Trophoblast cell (in vitro differentiated cells and primary cell): ENCODE results near the gene BICD1.
"Not testable (repeated sequence)": the region's sequence is repeated elsewhere in the genome, so short reads cannot be mapped to it uniquely, and the experiment has no call there.

Experiments
- DNase-seq, 2 donors: peaks; one replicate each; pipeline ENCODE4 v3.0.0-alpha.2; 2016
- H2AFZ ChIP-seq: 2 replicates; pipeline ENCODE4 v1.6.1; 2013; ENCODE audit warnings: low read length, moderate library complexity, mild to moderate bottlenecking; ENCODE audit not compliant: insufficient read depth, poor library complexity
- H2AK5ac ChIP-seq: 2 replicates; pipeline ENCODE4 v1.6.1; 2013; ENCODE audit warnings: mild to moderate bottlenecking, low read length
- H2BK120ac ChIP-seq: 2 replicates; pipeline ENCODE4 v1.6.1; 2013; ENCODE audit warnings: low read length, mild to moderate bottlenecking, moderate library complexity; ENCODE audit not compliant: insufficient read depth, poor library complexity
- H2BK12ac ChIP-seq: 2 replicates; pipeline ENCODE4 v1.6.1; 2013; ENCODE audit warnings: mild to moderate bottlenecking, low read length, moderate library complexity
- H2BK5ac ChIP-seq: 2 replicates; pipeline ENCODE4 v1.6.1; 2013; ENCODE audit warnings: low read length, low read depth, moderate library complexity, mild to moderate bottlenecking; ENCODE audit not compliant: poor library complexity
- H3K14ac ChIP-seq: 2 replicates; pipeline ENCODE4 v1.6.1; 2013; ENCODE audit warnings: mild to moderate bottlenecking, low read length
- H3K18ac ChIP-seq: 2 replicates; pipeline ENCODE4 v1.6.1; 2013; ENCODE audit warnings: mild to moderate bottlenecking, low read length
- H3K23ac ChIP-seq: 2 replicates; pipeline ENCODE4 v1.6.1; 2013; ENCODE audit warnings: low read length
- H3K27ac ChIP-seq: 2 replicates; pipeline ENCODE4 v1.5.1; 2013; ENCODE audit warnings: low read depth, mild to moderate bottlenecking, inconsistent platforms, low read length, moderate library complexity
- H3K27me3 ChIP-seq: 2 replicates; pipeline ENCODE4 v1.6.1; 2013; ENCODE audit warnings: inconsistent platforms, mild to moderate bottlenecking, low read length, moderate library complexity; ENCODE audit not compliant: insufficient read depth
- H3K36me3 ChIP-seq, 2 experiments: 1 replicate in 1 of 2; 2 replicates in 1 of 2; pipeline ENCODE4 v1.6.1; 2013; ENCODE audit warnings: low read length in 2 of 2, mild to moderate bottlenecking in 2 of 2, moderate library complexity in 1 of 2; ENCODE audit not compliant: insufficient read depth in 2 of 2, control insufficient read depth in 1 of 2
- H3K4ac ChIP-seq: 2 replicates; pipeline ENCODE4 v1.6.1; 2013; ENCODE audit warnings: low read depth, mild to moderate bottlenecking, low read length, moderate library complexity
- H3K4me1 ChIP-seq, 2 experiments: 1 replicate in 1 of 2; 2 replicates in 1 of 2; pipeline ENCODE4 v1.6.1; 2013; ENCODE audit warnings: low read length in 2 of 2, mild to moderate bottlenecking in 2 of 2, moderate library complexity in 1 of 2; ENCODE audit not compliant: insufficient read depth in 2 of 2, control insufficient read depth in 1 of 2
- H3K4me2 ChIP-seq: 2 replicates; pipeline ENCODE4 v1.6.1; 2013; ENCODE audit warnings: inconsistent platforms, mild to moderate bottlenecking, low read length, moderate library complexity
- H3K4me3 ChIP-seq: 2 replicates; pipeline ENCODE4 v1.5.1; 2013; ENCODE audit warnings: mild to moderate bottlenecking, low read depth, low read length, inconsistent platforms
- H3K79me1 ChIP-seq: one replicate; pipeline ENCODE4 v1.6.1; 2013; ENCODE audit warnings: low read length
- H3K79me2 ChIP-seq: 2 replicates; pipeline ENCODE4 v1.6.1; 2013; ENCODE audit warnings: low read length, mild to moderate bottlenecking; ENCODE audit not compliant: control insufficient read depth, insufficient read depth, poor library complexity
- H3K9ac ChIP-seq: 2 replicates; pipeline ENCODE4 v1.6.1; 2013; ENCODE audit warnings: mild to moderate bottlenecking, low read length
- H3K9me3 ChIP-seq: 2 replicates; pipeline ENCODE4 v1.6.1; 2013; ENCODE audit warnings: low read depth, mild to moderate bottlenecking, control low read depth, inconsistent platforms, low read length; ENCODE audit not compliant: insufficient read depth
- H4K12ac ChIP-seq: 2 replicates; pipeline ENCODE4 v1.6.1; 2013; ENCODE audit warnings: low read depth, mild to moderate bottlenecking, low read length, moderate library complexity
- H4K8ac ChIP-seq: 2 replicates; pipeline ENCODE4 v1.6.1; 2013; ENCODE audit warnings: low read depth, mild to moderate bottlenecking, low read length, moderate library complexity
- H4K91ac ChIP-seq: one replicate; pipeline ENCODE4 v1.6.1; 2013; ENCODE audit warnings: low read depth, mild to moderate bottlenecking, low read length, moderate library complexity
- WGBS: extraction: QIAGEN DNeasy Blood & Tissue Kit; methylation state at CpG from one replicate; pipeline ENCODE4 v1.1.7; 2013; ENCODE audit warnings: missing lambda C conversion rate; ENCODE audit not compliant: insufficient read length, insufficient coverage; ENCODE audit errors: extremely low coverage; 5-methylcytosine and 5-hydroxymethylcytosine counted together

BICD1 gene

GRCh38 chr12:32183650-32184049 lies 77.0 kb downstream of the BICD1 start:
- H4K12ac ChIP-seq: no peak overlapping the region
- H3K4me2 ChIP-seq: no peak overlapping the region
- H3K23ac ChIP-seq: no peak overlapping the region
- H2BK12ac ChIP-seq: no peak overlapping the region
- H3K27me3 ChIP-seq: no peaks in the 10 kb centered on the region
- no peak overlapping the region for H3K4ac ChIP-seq
- H4K8ac ChIP-seq: no peak overlapping the region
- no peak overlapping the region for H4K91ac ChIP-seq
- peak; percentile 14 to 44 for DNase-seq
- no CpG with 5 or more reads among the region's 1 CpG for WGBS
- no peak overlapping the region for H3K27ac ChIP-seq
- peaks cover 4% of the 10 kb centered on the region in 2 experiments for H3K4me1 ChIP-seq
- H3K79me1 ChIP-seq: no peaks in the 10 kb centered on the region
- no peak overlapping the region for H2AK5ac ChIP-seq
- no peak overlapping the region for H2AFZ ChIP-seq
- H3K36me3 ChIP-seq: no peaks in the 10 kb centered on the region
- H3K18ac ChIP-seq: no peak overlapping the region
- no peak overlapping the region for H3K4me3 ChIP-seq
- no peak overlapping the region for H2BK120ac ChIP-seq
- no peaks in the 10 kb centered on the region for H3K79me2 ChIP-seq
- H2BK5ac ChIP-seq: no peak overlapping the region
- no peak overlapping the region for H3K14ac ChIP-seq
- no peak overlapping the region for H3K9ac ChIP-seq
- no peaks in the 10 kb centered on the region for H3K9me3 ChIP-seq

- not testable (repeated sequence) for H3K9me3 ChIP-seq, H2BK5ac ChIP-seq, H3K4me1 ChIP-seq, H4K8ac ChIP-seq, H2AFZ ChIP-seq, H3K4me3 ChIP-seq, H2BK12ac ChIP-seq, H3K4ac ChIP-seq, H3K9ac ChIP-seq, H4K91ac ChIP-seq, H3K18ac ChIP-seq, H3K79me1 ChIP-seq, H2BK120ac ChIP-seq, H3K36me3 ChIP-seq, DNase-seq, H3K23ac ChIP-seq, H3K79me2 ChIP-seq, H3K27me3 ChIP-seq, H4K12ac ChIP-seq, H3K4me2 ChIP-seq, H3K14ac ChIP-seq, H2AK5ac ChIP-seq, H3K27ac ChIP-seq
- no CpG with 5 or more reads among the region's 8 CpGs for WGBS
These were observed 80.5 kb downstream of the BICD1 start for GRCh38 chr12:32187127-32187526.

GRCh38 chr12:32191445-32191844 lies 84.8 kb downstream of the BICD1 start:
- Histone ChIP-seq H3K23ac (no peak overlapping the region), H2BK120ac (no peak overlapping the region), H4K12ac (no peak overlapping the region), H3K27ac (no peak overlapping the region), H3K4me1 (no peaks in the 10 kb centered on the region), H2BK5ac (no peak overlapping the region), H3K4ac (no peak overlapping the region), H3K14ac (no peak overlapping the region), H3K4me2 (no peak overlapping the region), H3K36me3 (no peaks in the 10 kb centered on the region), H4K91ac (no peak overlapping the region), H2AFZ (no peak overlapping the region), H2AK5ac (no peak overlapping the region), H3K18ac (no peak overlapping the region), H3K9ac (no peak overlapping the region), H3K79me1 (no peaks in the 10 kb centered on the region), H3K4me3 (no peak overlapping the region), H3K9me3 (no peaks in the 10 kb centered on the region), H3K79me2 (no peaks in the 10 kb centered on the region), H2BK12ac (no peak overlapping the region), H4K8ac (no peak overlapping the region), H3K27me3 (no peaks in the 10 kb centered on the region)
- no CpG with 5 or more reads among the region's 3 CpGs for WGBS
- DNase-seq: no peak

- Histone ChIP-seq H3K9ac (no peak overlapping the region), H2BK12ac (no peak overlapping the region), H3K36me3 (no peaks in the 10 kb centered on the region), H2BK120ac (no peak overlapping the region), H2BK5ac (no peak overlapping the region), H3K9me3 (peaks cover 2% of the 10 kb centered on the region), H3K4me2 (no peak overlapping the region), H4K8ac (no peak overlapping the region), H3K79me1 (no peaks in the 10 kb centered on the region), H3K27ac (no peak overlapping the region), H3K4me3 (no peak overlapping the region), H4K12ac (no peak overlapping the region), H3K4ac (no peak overlapping the region), H3K27me3 (no peaks in the 10 kb centered on the region), H2AFZ (no peak overlapping the region), H3K14ac (no peak overlapping the region), H3K79me2 (no peaks in the 10 kb centered on the region), H3K18ac (no peak overlapping the region), H2AK5ac (no peak overlapping the region), H4K91ac (no peak overlapping the region), H3K23ac (no peak overlapping the region), H3K4me1 (no peaks in the 10 kb centered on the region)
- no peak for DNase-seq
- no CpG with 5 or more reads among the region's 6 CpGs for WGBS
These were observed 89.9 kb downstream of the BICD1 start for GRCh38 chr12:32196250-32197198.
